ENCODE data around the gene EHD1. TPM values are rescaled to one million over a fixed set of nuclear protein-coding genes. Genes with fewer than 3 reads are reported as not detected.
A peak's percentile ranks its signal among the peaks of the same experiment; 100 is the strongest.

The EHD1 gene
- total and polyA plus RNA-seq, 2 of the 8 experiments (the other 6 are each of a cell fraction or from before 2014, with no cell fraction given): 31.5 to 42.9 TPM

GRCh38 chr11:64870176-64870892, 8.1 kb downstream of the EHD1 start:
- POLR2A ChIA-PET (ENCODE audit: partially characterized antibody): interaction anchor here (1.4 to 25.7 kb wide), 3 partner anchors 11 to 207 kb away, joined by 3 to 408 read pairs (median 3); partner anchors contain the start of gene EHD1
- CTCF ChIA-PET (ENCODE audit: partially characterized antibody): interaction anchor here (0.7 to 32.3 kb wide), 8 partner anchors 10 to 178 kb away, joined by 3 to 1058 read pairs (median 6); partner anchors contain the start of genes ARL2, BATF2, EHD1 and GPHA2
- no peak for DNase-seq (ENCODE audit: low read depth in 1 of 2, low spot score in 2 of 2)
- no peak for TF ChIP-seq GTF2F1 (IDR thresholded peaks at IDR 0.05; ENCODE audit: borderline replicate concordance, low read depth, low read length)
- no peak for TF ChIP-seq BACH1 (IDR thresholded peaks at IDR 0.05; ENCODE audit: low read length)
- no peak for TF ChIP-seq KDM5A (IDR thresholded peaks at IDR 0.05; ENCODE audit: low read length)
- TF ChIP-seq ATF2 (IDR thresholded peaks at IDR 0.05; ENCODE audit: low read length): no peak
- no peak for TF ChIP-seq GABPA (IDR thresholded peaks at IDR 0.05; ENCODE audit: borderline replicate concordance, insufficient read depth, low read length)
- no peak for TF ChIP-seq RNF2 (IDR thresholded peaks at IDR 0.05; ENCODE audit: borderline replicate concordance, low read depth, low read length, missing control alignments, poor library complexity, severe bottlenecking)
- no peak for TF ChIP-seq CEBPB (IDR thresholded peaks at IDR 0.05; ENCODE audit: low read depth, low read length)
- no peak for TF ChIP-seq RXRA (IDR thresholded peaks at IDR 0.05; ENCODE audit: insufficient read depth, low read depth, low read length)
- no peak for TF ChIP-seq TAF1 (IDR thresholded peaks at IDR 0.05; ENCODE audit: low read depth, low read length)
- no peak for TF ChIP-seq POU5F1 (IDR thresholded peaks at IDR 0.05; ENCODE audit: low read depth, low read length)

More at GRCh38 chr11:64870176-64870892, 8.1 kb downstream of the EHD1 start:
- Histone ChIP-seq H2BK120ac (replicated peaks; ENCODE audit: low read depth, low read length) (no peak overlapping the region), H2AK5ac (ENCODE audit: low read depth, low read length) (no peak overlapping the region), H3K27ac (ENCODE audit: low read depth, low read length) (no peak overlapping the region; the same call in 1 of the 2 replicates), H3K4me2 (ENCODE audit: insufficient read depth in 1 of 2, low read depth in 2 of 2, low read length in 2 of 2) (no peak overlapping the region), H3K18ac (ENCODE audit: extremely low read depth, low read length) (no peak overlapping the region), H3K9ac (replicated peaks in 1 of 4; ENCODE audit: extremely low read depth in 1 of 4, low read depth in 3 of 4, low read length in 3 of 4) (no peak overlapping the region), H2BK12ac (ENCODE audit: low read depth, low read length) (no peak overlapping the region), H4K20me1 (replicated peaks in 1 of 2; ENCODE audit: control insufficient read depth in 1 of 2, insufficient read depth in 2 of 2, low read length in 2 of 2) (peaks cover 0 to 4% of the 10 kb centered on the region in 2 experiments), H3K4me3 (ENCODE audit: extremely low read depth in 1 of 4, insufficient read depth in 2 of 4, low read depth in 3 of 4, low read length in 4 of 4) (no peak overlapping the region), H2BK15ac (ENCODE audit: low read length) (0 out of 2 replicates have a peak overlapping the region, but pooled peaks have one; percentile 53), H3K9me3 (ENCODE audit: insufficient read depth in 2 of 2, low read depth in 1 of 2, low read length in 1 of 2) (no peaks in the 10 kb centered on the region), H3K27me3 (replicated peaks in 1 of 4; ENCODE audit: control insufficient read depth in 3 of 4, extremely low read depth in 1 of 4, insufficient read depth in 3 of 4, low read length in 3 of 4) (no peaks in the 10 kb centered on the region), H3K79me1 (ENCODE audit: low read depth, low read length) (peaks cover 3% of the 10 kb centered on the region; the same call in 1 of the 2 replicates), H4K91ac (replicated peaks; ENCODE audit: insufficient read length, low read length) (no peak overlapping the region), H3K79me2 (ENCODE audit: control insufficient read depth in 1 of 2, insufficient read depth in 2 of 2, low read length in 2 of 2) (0 out of 4 replicates have a peak, but pooled peaks cover 0 to 5% of the 10 kb centered on the region in 2 experiments), H2AFZ (ENCODE audit: low read length) (no peak overlapping the region), H3K4ac (replicated peaks; ENCODE audit: insufficient read length, low read depth, low read length) (no peak overlapping the region), H3K56ac (replicated peaks; ENCODE audit: insufficient read length, low read depth, low read length) (no peak overlapping the region), H2BK20ac (ENCODE audit: low read length) (no peak overlapping the region), H2BK5ac (ENCODE audit: low read depth, low read length) (no peak overlapping the region), H3K36me3 (ENCODE audit: control insufficient read depth in 2 of 4, insufficient read depth in 4 of 4, low read length in 3 of 4) (no peaks in the 10 kb centered on the region; a peak in 1 of 8 replicates), H3K23ac (ENCODE audit: insufficient read length) (no peak overlapping the region), H3K14ac (ENCODE audit: insufficient read length) (no peak overlapping the region), H3K23me2 (ENCODE audit: low read depth, low read length) (no peaks in the 10 kb centered on the region), H4K8ac (ENCODE audit: extremely low read depth, insufficient read depth, low read length) (peak overlapping the region; percentile 82; the same call in 1 of the 2 replicates), H3K4me1 (replicated peaks in 1 of 4; ENCODE audit: control insufficient read depth in 3 of 4, insufficient read depth in 4 of 4, low read length in 3 of 4) (peaks cover 0 to 3% (median 0%) of the 10 kb centered on the region in 4 experiments; a peak in 2 of 7 replicates), H4K5ac (ENCODE audit: insufficient read length, low read depth, low read length) (no peak overlapping the region)
- FAIRE-seq: no peak
- 89% methylated on average over 19 of the region's 19 CpGs; no CpG with 5 or more reads in 1 of the 2 experiments for WGBS, 2 experiments (ENCODE audit: extremely low coverage in 1 of 2, insufficient coverage in 1 of 2, insufficient read length in 1 of 2, insufficient replicate concordance in 2 of 2, low coverage in 1 of 2, low lambda C conversion rate in 2 of 2, missing lambda C conversion rate in 1 of 2)
